ENCODE measurements around the gene RBM38. TPM values are rescaled to one million over a fixed set of nuclear protein-coding genes. Genes with fewer than 3 reads are reported as not detected.
A peak's percentile ranks its signal among the peaks of the same experiment; 100 is the strongest.

The RBM38 gene
- total and polyA plus RNA-seq, 9 of the 15 experiments (the other 6 are each of a cell fraction or from before 2014, with no cell fraction given) = 0.28 to 82.4 (median 33.2) TPM

DNA sequence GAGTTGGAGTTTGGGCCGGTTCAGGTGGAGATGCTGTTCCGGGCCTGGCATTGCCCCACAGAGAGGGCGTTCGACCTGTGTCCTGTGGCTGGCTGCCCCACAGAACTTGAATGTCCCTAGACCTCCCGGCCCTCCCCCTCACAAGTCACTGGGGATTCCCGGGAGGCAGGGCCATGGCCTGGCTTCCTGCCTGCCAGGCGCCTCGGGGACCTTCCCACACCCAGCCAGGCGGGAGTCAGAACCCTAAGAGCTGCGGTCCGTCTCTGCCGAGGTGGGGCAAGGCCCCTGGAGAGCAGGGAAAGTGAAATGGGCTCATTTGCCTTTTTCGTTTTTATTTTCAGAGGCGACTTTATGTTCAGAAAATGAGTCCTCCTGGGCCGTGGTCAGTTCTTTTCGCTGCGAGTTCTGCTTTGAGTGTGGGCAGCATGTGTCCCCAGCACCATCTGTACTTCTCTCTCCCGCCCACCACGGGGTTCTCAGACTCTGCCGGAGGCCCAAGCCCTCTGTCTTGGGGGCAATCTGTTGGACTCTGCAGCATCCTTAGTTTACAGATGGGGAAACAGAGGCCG is 8.5 kb downstream of the RBM38 start (continued):
- TF ChIP-seq, protein P1, sequence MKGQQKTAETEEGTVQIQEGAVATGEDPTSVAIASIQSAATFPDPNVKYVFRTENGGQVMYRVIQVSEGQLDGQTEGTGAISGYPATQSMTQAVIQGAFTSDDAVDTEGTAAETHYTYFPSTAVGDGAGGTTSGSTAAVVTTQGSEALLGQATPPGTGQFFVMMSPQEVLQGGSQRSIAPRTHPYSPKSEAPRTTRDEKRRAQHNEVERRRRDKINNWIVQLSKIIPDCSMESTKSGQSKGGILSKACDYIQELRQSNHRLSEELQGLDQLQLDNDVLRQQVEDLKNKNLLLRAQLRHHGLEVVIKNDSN (CRISPR knock-in tag; IDR thresholded peaks at IDR 0.05) = no peak
- TF ChIP-seq POLR2B (IDR thresholded peaks at IDR 0.05; ENCODE audit: low read depth, partially characterized antibody) (no peak), SNIP1 (IDR thresholded peaks at IDR 0.05; ENCODE audit: low read depth) (no peak), HNRNPH1 (optimal IDR thresholded peaks at IDR 0.05; ENCODE audit: low read depth, low read length) (no peak), THRAP3 (IDR thresholded peaks at IDR 0.05; ENCODE audit: borderline replicate concordance) (no peak)

- ChIA-PET CTCF (ENCODE audit: low intra/inter-chr PET ratio) (no interaction called here), POLR2A (interaction anchor here (0.5 to 3.2 kb wide), 5 partner anchors 8 to 18 kb away, joined by 3 to 20 read pairs (median 3); partner anchors contain the start of gene RBM38)
- peaks cover 34% of the 10 kb centered on the region for H4K20me1 ChIP-seq (replicated peaks; ENCODE audit: control insufficient read depth, insufficient read depth, low read length)
- H3K36me3 ChIP-seq (ENCODE audit: control insufficient read depth, insufficient read depth, low read length) = peaks cover 98% of the 10 kb centered on the region; the same call in 2 of the 3 replicates
- no peak overlapping the region for H2AFZ ChIP-seq (ENCODE audit: low read depth, low read length)
- H3K9ac ChIP-seq (ENCODE audit: insufficient read depth in 1 of 2, low read depth in 2 of 2, low read length in 2 of 2) = peak overlapping the region in 1 of 2 experiments; percentile 55; a peak in 1 of 4 replicates
- TF ChIP-seq RBFOX2 (IDR thresholded peaks at IDR 0.05; ENCODE audit: low read depth, low read length) (0 out of 2 replicates have a peak, but pooled peaks have one; percentile 6), TAL1 (IDR thresholded peaks at IDR 0.05) (no peak), FOXJ3 (CRISPR knock-in tag; IDR thresholded peaks at IDR 0.05) (no peak), RBM17 (IDR thresholded peaks at IDR 0.05; ENCODE audit: borderline replicate concordance, low read depth, low read length) (no peak), ZNF24 (IDR thresholded peaks at IDR 0.05) (no peak), NFE2 (IDR thresholded peaks at IDR 0.05; ENCODE audit: low read depth) (0 out of 2 replicates have a peak, but pooled peaks have one; percentile 14), MTA1 (IDR thresholded peaks at IDR 0.05; ENCODE audit: borderline replicate concordance) (no peak)
- TF ChIP-seq, protein P2, sequence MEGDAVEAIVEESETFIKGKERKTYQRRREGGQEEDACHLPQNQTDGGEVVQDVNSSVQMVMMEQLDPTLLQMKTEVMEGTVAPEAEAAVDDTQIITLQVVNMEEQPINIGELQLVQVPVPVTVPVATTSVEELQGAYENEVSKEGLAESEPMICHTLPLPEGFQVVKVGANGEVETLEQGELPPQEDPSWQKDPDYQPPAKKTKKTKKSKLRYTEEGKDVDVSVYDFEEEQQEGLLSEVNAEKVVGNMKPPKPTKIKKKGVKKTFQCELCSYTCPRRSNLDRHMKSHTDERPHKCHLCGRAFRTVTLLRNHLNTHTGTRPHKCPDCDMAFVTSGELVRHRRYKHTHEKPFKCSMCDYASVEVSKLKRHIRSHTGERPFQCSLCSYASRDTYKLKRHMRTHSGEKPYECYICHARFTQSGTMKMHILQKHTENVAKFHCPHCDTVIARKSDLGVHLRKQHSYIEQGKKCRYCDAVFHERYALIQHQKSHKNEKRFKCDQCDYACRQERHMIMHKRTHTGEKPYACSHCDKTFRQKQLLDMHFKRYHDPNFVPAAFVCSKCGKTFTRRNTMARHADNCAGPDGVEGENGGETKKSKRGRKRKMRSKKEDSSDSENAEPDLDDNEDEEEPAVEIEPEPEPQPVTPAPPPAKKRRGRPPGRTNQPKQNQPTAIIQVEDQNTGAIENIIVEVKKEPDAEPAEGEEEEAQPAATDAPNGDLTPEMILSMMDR (IDR thresholded peaks at IDR 0.05 in 2 of 3, conservative IDR thresholded peaks at IDR 0.05 in 1 of 3; ENCODE audit: insufficient read depth in 2 of 3, low read depth in 1 of 3, low read length in 3 of 3) = 0 out of 6 replicates have a peak, but pooled peaks of 1 of the 3 experiments have one; percentile 11
- TF ChIP-seq, protein P3, sequence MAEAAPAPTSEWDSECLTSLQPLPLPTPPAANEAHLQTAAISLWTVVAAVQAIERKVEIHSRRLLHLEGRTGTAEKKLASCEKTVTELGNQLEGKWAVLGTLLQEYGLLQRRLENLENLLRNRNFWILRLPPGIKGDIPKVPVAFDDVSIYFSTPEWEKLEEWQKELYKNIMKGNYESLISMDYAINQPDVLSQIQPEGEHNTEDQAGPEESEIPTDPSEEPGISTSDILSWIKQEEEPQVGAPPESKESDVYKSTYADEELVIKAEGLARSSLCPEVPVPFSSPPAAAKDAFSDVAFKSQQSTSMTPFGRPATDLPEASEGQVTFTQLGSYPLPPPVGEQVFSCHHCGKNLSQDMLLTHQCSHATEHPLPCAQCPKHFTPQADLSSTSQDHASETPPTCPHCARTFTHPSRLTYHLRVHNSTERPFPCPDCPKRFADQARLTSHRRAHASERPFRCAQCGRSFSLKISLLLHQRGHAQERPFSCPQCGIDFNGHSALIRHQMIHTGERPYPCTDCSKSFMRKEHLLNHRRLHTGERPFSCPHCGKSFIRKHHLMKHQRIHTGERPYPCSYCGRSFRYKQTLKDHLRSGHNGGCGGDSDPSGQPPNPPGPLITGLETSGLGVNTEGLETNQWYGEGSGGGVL (CRISPR knock-in tag; IDR thresholded peaks at IDR 0.05) = no peak
- BruUV-seq (replicated peaks) = no TSS peak
- WGBS (ENCODE audit: insufficient coverage, low coverage, missing lambda C conversion rate) = 91% methylated on average over 11 of the region's 11 CpGs
- no peaks in the 10 kb centered on the region for H3K9me3 ChIP-seq (replicated peaks; ENCODE audit: control insufficient read depth, insufficient read depth, low read depth, low read length)
- H3K4me2 ChIP-seq (ENCODE audit: insufficient read depth, low read length) = no peak overlapping the region
- in situ Hi-C loops (cut with MboI) (no loop called here), intact Hi-C loops (cut with micrococcal nuclease) (no loop called here)
- no peaks in the 10 kb centered on the region for H3K9me1 ChIP-seq (ENCODE audit: control insufficient read depth, insufficient read depth, low read length)
- ATAC-seq (no peak), DNase-seq (ENCODE audit: extremely low read depth in 1 of 4, low spot score in 3 of 4) (no peak), FAIRE-seq (no peak)
- peaks cover 72% of the 10 kb centered on the region for H3K79me2 ChIP-seq (ENCODE audit: control insufficient read depth, insufficient read depth, low read length)
- H3K27ac ChIP-seq (ENCODE audit: extremely low read depth, low read depth, low read length) = no peak overlapping the region
- H3K27me3 ChIP-seq (ENCODE audit: control insufficient read depth in 2 of 2, insufficient read depth in 2 of 2, low read length in 2 of 2) = no peaks in the 10 kb centered on the region
- H3K4me3 ChIP-seq = no peak overlapping the region
- peaks cover 0 to 46% of the 10 kb centered on the region in 2 experiments; a peak in 2 of 5 replicates for H3K4me1 ChIP-seq (replicated peaks in 1 of 2; ENCODE audit: control insufficient read depth in 2 of 2, insufficient read depth in 2 of 2, low read length in 2 of 2)
Measured at GRCh38 chr20:57400231-57400701, 9.1 kb downstream of the RBM38 start.
